ENCODE results near the gene DCDC1.

Gene DCDC1

DNA sequence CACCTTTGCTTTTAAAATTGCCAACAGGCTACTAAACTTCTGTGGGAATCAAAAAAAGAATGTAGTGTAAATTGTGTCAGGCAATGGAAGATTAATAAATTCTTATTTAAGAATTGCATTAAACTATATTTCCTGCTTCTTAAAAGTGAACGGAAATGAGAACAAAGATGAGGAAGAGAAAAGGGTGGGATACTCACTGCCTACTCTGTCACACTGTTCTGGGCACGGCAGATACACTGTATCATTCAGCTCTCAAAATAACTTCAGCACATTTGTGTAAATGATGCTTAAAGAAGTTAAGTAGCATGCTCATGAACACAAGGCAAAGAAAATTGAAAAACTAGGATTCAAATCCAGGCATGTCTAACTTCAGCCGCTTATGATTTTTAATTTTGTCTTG lies 218.7 kb downstream of the DCDC1 start:
- H3K27me3 ChIP-seq (replicated peaks; ENCODE audit: control insufficient read depth, insufficient read depth, low read length, poor library complexity, severe bottlenecking) = no peaks in the 10 kb centered on the region
- H3K4me1 ChIP-seq (ENCODE audit: control insufficient read depth, insufficient read depth, low read length, poor library complexity, severe bottlenecking) = no peaks in the 10 kb centered on the region
- H3K36me3 ChIP-seq (ENCODE audit: control insufficient read depth, insufficient read depth, low read length) = no peaks in the 10 kb centered on the region
- H3K27ac ChIP-seq (ENCODE audit: insufficient read depth, low read length, poor library complexity, severe bottlenecking) = no peak overlapping the region
- no peak overlapping the region for H3K4me3 ChIP-seq (ENCODE audit: insufficient read depth, low read depth, low read length, poor library complexity, severe bottlenecking)
- no peak for DNase-seq
- H3K9me3 ChIP-seq (ENCODE audit: control insufficient read depth, low read length) = no peaks in the 10 kb centered on the region

- Histone ChIP-seq H3K27ac (ENCODE audit: insufficient read depth, low read length, poor library complexity, severe bottlenecking) (no peak overlapping the region), H3K9me3 (ENCODE audit: control insufficient read depth, low read length) (no peaks in the 10 kb centered on the region), H3K4me3 (ENCODE audit: insufficient read depth, low read depth, low read length, poor library complexity, severe bottlenecking) (no peak overlapping the region), H3K27me3 (replicated peaks; ENCODE audit: control insufficient read depth, insufficient read depth, low read length, poor library complexity, severe bottlenecking) (no peaks in the 10 kb centered on the region), H3K4me1 (ENCODE audit: control insufficient read depth, insufficient read depth, low read length, poor library complexity, severe bottlenecking) (no peaks in the 10 kb centered on the region), H3K36me3 (ENCODE audit: control insufficient read depth, insufficient read depth, low read length) (no peaks in the 10 kb centered on the region)
- no peak for DNase-seq
Observed at GRCh38 chr11:31150011-31150410, 219.5 kb downstream of the DCDC1 start.

GRCh38 chr11:31141789-31142188 lies 227.8 kb downstream of the DCDC1 start:
- Histone ChIP-seq H3K4me3 (ENCODE audit: insufficient read depth, low read depth, low read length, poor library complexity, severe bottlenecking) (no peak overlapping the region), H3K36me3 (ENCODE audit: control insufficient read depth, insufficient read depth, low read length) (no peaks in the 10 kb centered on the region), H3K4me1 (ENCODE audit: control insufficient read depth, insufficient read depth, low read length, poor library complexity, severe bottlenecking) (no peaks in the 10 kb centered on the region), H3K9me3 (ENCODE audit: control insufficient read depth, low read length) (no peaks in the 10 kb centered on the region), H3K27ac (ENCODE audit: insufficient read depth, low read length, poor library complexity, severe bottlenecking) (no peak overlapping the region), H3K27me3 (replicated peaks; ENCODE audit: control insufficient read depth, insufficient read depth, low read length, poor library complexity, severe bottlenecking) (no peaks in the 10 kb centered on the region)
- DNase-seq = no peak

DNA sequence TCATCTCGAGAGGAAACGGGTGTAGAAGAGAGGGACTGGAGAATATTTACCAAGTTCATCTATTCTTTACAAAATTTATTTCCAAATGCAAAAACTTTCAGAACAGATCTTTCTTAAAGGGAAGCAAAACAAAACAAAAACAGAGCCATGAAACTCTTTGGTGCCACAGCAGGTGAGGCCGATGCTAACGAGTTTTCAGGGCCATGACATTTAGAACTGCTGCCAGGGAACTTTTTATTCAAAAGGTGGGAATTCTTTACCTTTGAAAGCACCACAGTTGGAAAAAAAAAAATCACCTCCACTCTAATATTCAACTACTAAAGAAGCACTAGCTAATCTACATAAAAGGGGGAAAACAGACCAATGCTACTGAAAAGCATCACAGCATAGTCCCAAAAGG lies 230.1 kb downstream of the DCDC1 start:
- no peak for DNase-seq
- Histone ChIP-seq H3K9me3 (ENCODE audit: control insufficient read depth, low read length) (no peaks in the 10 kb centered on the region), H3K27me3 (replicated peaks; ENCODE audit: control insufficient read depth, insufficient read depth, low read length, poor library complexity, severe bottlenecking) (no peaks in the 10 kb centered on the region), H3K4me1 (ENCODE audit: control insufficient read depth, insufficient read depth, low read length, poor library complexity, severe bottlenecking) (no peaks in the 10 kb centered on the region), H3K27ac (ENCODE audit: insufficient read depth, low read length, poor library complexity, severe bottlenecking) (no peak overlapping the region), H3K36me3 (ENCODE audit: control insufficient read depth, insufficient read depth, low read length) (no peaks in the 10 kb centered on the region), H3K4me3 (ENCODE audit: insufficient read depth, low read depth, low read length, poor library complexity, severe bottlenecking) (no peak overlapping the region)

GRCh38 chr11:31132531-31133421 lies 236.8 kb downstream of the DCDC1 start:
- no peaks in the 10 kb centered on the region for H3K4me1 ChIP-seq (ENCODE audit: control insufficient read depth, insufficient read depth, low read length, poor library complexity, severe bottlenecking)

GRCh38 chr11:31131760-31132159 lies 237.8 kb downstream of the DCDC1 start:
- no peak overlapping the region for H3K27ac ChIP-seq (ENCODE audit: insufficient read depth, low read length, poor library complexity, severe bottlenecking)
- H3K4me3 ChIP-seq (ENCODE audit: insufficient read depth, low read depth, low read length, poor library complexity, severe bottlenecking) = no peak overlapping the region
- DNase-seq = no peak
- H3K4me1 ChIP-seq (ENCODE audit: control insufficient read depth, insufficient read depth, low read length, poor library complexity, severe bottlenecking) = no peaks in the 10 kb centered on the region
- no peaks in the 10 kb centered on the region for H3K27me3 ChIP-seq (replicated peaks; ENCODE audit: control insufficient read depth, insufficient read depth, low read length, poor library complexity, severe bottlenecking)
- no peaks in the 10 kb centered on the region for H3K36me3 ChIP-seq (ENCODE audit: control insufficient read depth, insufficient read depth, low read length)
- no peaks in the 10 kb centered on the region for H3K9me3 ChIP-seq (ENCODE audit: control insufficient read depth, low read length)

More at GRCh38 chr11:31132531-31133421, 236.8 kb downstream of the DCDC1 start:
- no peaks in the 10 kb centered on the region for H3K36me3 ChIP-seq (ENCODE audit: control insufficient read depth, insufficient read depth, low read length)
- no peak overlapping the region for H3K4me3 ChIP-seq (ENCODE audit: insufficient read depth, low read depth, low read length, poor library complexity, severe bottlenecking)
- no peaks in the 10 kb centered on the region for H3K9me3 ChIP-seq (ENCODE audit: control insufficient read depth, low read length)
- H3K27ac ChIP-seq (ENCODE audit: insufficient read depth, low read length, poor library complexity, severe bottlenecking) = no peak overlapping the region
- no peaks in the 10 kb centered on the region for H3K27me3 ChIP-seq (replicated peaks; ENCODE audit: control insufficient read depth, insufficient read depth, low read length, poor library complexity, severe bottlenecking)
- no peak for DNase-seq

GRCh38 chr11:31127290-31127689 lies 242.2 kb downstream of the DCDC1 start:
- no peak for DNase-seq
- no peaks in the 10 kb centered on the region for H3K27me3 ChIP-seq (replicated peaks; ENCODE audit: control insufficient read depth, insufficient read depth, low read length, poor library complexity, severe bottlenecking)

DNA sequence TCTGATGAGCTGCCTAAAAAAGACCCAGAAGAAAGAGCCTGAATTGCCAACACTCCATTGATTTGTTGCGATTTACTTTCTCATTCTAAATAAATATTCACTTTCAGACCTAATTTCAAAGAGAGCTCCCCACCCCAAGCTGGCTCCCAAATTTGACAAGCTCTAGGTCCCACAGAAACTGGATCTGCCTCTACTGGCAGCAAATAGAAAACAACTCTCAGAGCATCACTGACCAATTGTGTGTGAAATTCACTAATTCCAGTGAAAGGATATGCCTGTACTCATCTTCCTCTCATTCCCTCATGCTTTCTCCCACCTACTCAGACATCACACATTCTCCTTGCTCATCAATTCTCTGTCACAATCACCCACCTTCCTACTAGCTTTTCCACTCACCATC lies 249.1 kb downstream of the DCDC1 start:
- Histone ChIP-seq H3K27ac (ENCODE audit: insufficient read depth, low read length, poor library complexity, severe bottlenecking) (no peak overlapping the region), H3K27me3 (replicated peaks; ENCODE audit: control insufficient read depth, insufficient read depth, low read length, poor library complexity, severe bottlenecking) (no peaks in the 10 kb centered on the region), H3K4me1 (ENCODE audit: control insufficient read depth, insufficient read depth, low read length, poor library complexity, severe bottlenecking) (no peaks in the 10 kb centered on the region), H3K36me3 (ENCODE audit: control insufficient read depth, insufficient read depth, low read length) (no peaks in the 10 kb centered on the region), H3K9me3 (ENCODE audit: control insufficient read depth, low read length) (no peaks in the 10 kb centered on the region), H3K4me3 (ENCODE audit: insufficient read depth, low read depth, low read length, poor library complexity, severe bottlenecking) (no peak overlapping the region)
- no peak for DNase-seq

More at GRCh38 chr11:31127290-31127689, 242.2 kb downstream of the DCDC1 start:
- Histone ChIP-seq H3K27ac (ENCODE audit: insufficient read depth, low read length, poor library complexity, severe bottlenecking) (no peak overlapping the region), H3K9me3 (ENCODE audit: control insufficient read depth, low read length) (no peaks in the 10 kb centered on the region), H3K4me1 (ENCODE audit: control insufficient read depth, insufficient read depth, low read length, poor library complexity, severe bottlenecking) (no peaks in the 10 kb centered on the region), H3K4me3 (ENCODE audit: insufficient read depth, low read depth, low read length, poor library complexity, severe bottlenecking) (no peak overlapping the region), H3K36me3 (ENCODE audit: control insufficient read depth, insufficient read depth, low read length) (no peaks in the 10 kb centered on the region)

- H3K4me1 ChIP-seq (ENCODE audit: control insufficient read depth, insufficient read depth, low read length, poor library complexity, severe bottlenecking) = no peaks in the 10 kb centered on the region
- H3K9me3 ChIP-seq (ENCODE audit: control insufficient read depth, low read length) = no peaks in the 10 kb centered on the region
- no peak overlapping the region for H3K27ac ChIP-seq (ENCODE audit: insufficient read depth, low read length, poor library complexity, severe bottlenecking)
- H3K27me3 ChIP-seq (replicated peaks; ENCODE audit: control insufficient read depth, insufficient read depth, low read length, poor library complexity, severe bottlenecking) = no peaks in the 10 kb centered on the region
- H3K36me3 ChIP-seq (ENCODE audit: control insufficient read depth, insufficient read depth, low read length) = no peaks in the 10 kb centered on the region
- no peak for DNase-seq
- no peak overlapping the region for H3K4me3 ChIP-seq (ENCODE audit: insufficient read depth, low read depth, low read length, poor library complexity, severe bottlenecking)
Observed at GRCh38 chr11:31118566-31118965, 251.0 kb downstream of the DCDC1 start.

DNA sequence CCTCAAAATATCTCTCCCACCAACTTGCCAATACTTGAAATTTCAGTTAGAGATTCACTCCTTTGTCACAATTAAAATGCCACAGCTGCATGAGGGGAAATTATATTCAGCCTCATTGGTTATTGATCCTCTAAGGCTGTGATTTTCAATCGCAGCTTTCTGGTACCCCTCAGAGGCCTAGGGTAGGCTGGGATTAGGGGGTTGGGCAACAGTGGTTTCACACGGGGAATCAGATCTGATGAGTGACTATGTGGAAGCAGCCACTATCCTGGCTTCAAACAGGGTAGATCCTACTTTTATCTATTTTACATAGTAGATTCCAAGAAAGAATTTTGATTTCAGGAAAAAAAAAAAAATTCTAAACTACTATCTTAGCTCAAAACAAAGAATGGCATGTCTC lies 252.5 kb downstream of the DCDC1 start:
- Histone ChIP-seq H3K9me3 (ENCODE audit: control insufficient read depth, low read length) (no peaks in the 10 kb centered on the region), H3K4me3 (ENCODE audit: insufficient read depth, low read depth, low read length, poor library complexity, severe bottlenecking) (no peak overlapping the region), H3K27ac (ENCODE audit: insufficient read depth, low read length, poor library complexity, severe bottlenecking) (no peak overlapping the region), H3K4me1 (ENCODE audit: control insufficient read depth, insufficient read depth, low read length, poor library complexity, severe bottlenecking) (no peaks in the 10 kb centered on the region), H3K27me3 (replicated peaks; ENCODE audit: control insufficient read depth, insufficient read depth, low read length, poor library complexity, severe bottlenecking) (no peaks in the 10 kb centered on the region), H3K36me3 (ENCODE audit: control insufficient read depth, insufficient read depth, low read length) (no peaks in the 10 kb centered on the region)
- DNase-seq = no peak

Measured in effector memory CD4-positive, alpha-beta T cell (primary cell).